MM.1S (cell line): ENCODE results near the gene TAF4B.

ENCODE experiments used
- DNase-seq: peaks from one replicate; pipeline ENCODE4 v3.0.0-alpha.2; 2015
- H2AFZ ChIP-seq: fragments of 300-600 bp; sonication (generic); 2 replicates; pipeline ENCODE4 v1.6.0; 2016; ENCODE audit warnings: antibody characterized with exemption, low read length
- H3F3A ChIP-seq: fragments of 300-600 bp; sonication (generic); 2 replicates; pipeline ENCODE4 v1.6.1; 2016; ENCODE audit warnings: mild to moderate bottlenecking, antibody characterized with exemption, low read length, moderate library complexity, mixed read lengths; ENCODE audit not compliant: insufficient read depth
- H3K27ac ChIP-seq: fragments of 300-600 bp; sonication (generic); 2 replicates; pipeline ENCODE4 v1.5.1; 2016; ENCODE audit warnings: mild to moderate bottlenecking, low read length
- H3K27me3 ChIP-seq: fragments of 300-600 bp; sonication (generic); replicated peaks from 2 replicates; pipeline ENCODE4 v1.6.0; 2016; ENCODE audit warnings: low read length; ENCODE audit not compliant: insufficient read depth
- H3K36me3 ChIP-seq: fragments of 300-600 bp; sonication (generic); replicated peaks from 2 replicates; pipeline ENCODE4 v1.6.1; 2016; ENCODE audit warnings: mild to moderate bottlenecking, low read length, mixed read lengths; ENCODE audit not compliant: insufficient read depth
- H3K4me1 ChIP-seq: fragments of 300-600 bp; sonication (generic); 2 replicates; pipeline ENCODE4 v1.6.1; 2016; ENCODE audit warnings: low read length, mixed read lengths
- H3K4me2 ChIP-seq: fragments of 300-600 bp; sonication (generic); 2 replicates; pipeline ENCODE4 v1.6.0; 2016; ENCODE audit warnings: low read depth, low read length
- H3K4me3 ChIP-seq: fragments of 300-600 bp; sonication (generic); 2 replicates; pipeline ENCODE4 v1.5.1; 2016; ENCODE audit warnings: low read length, mixed read lengths
- H3K79me2 ChIP-seq: fragments of 300-600 bp; sonication (generic); 2 replicates; pipeline ENCODE4 v1.6.1; 2016; ENCODE audit warnings: mixed run types, low read length, mixed read lengths
- H3K9ac ChIP-seq: fragments of 300-600 bp; sonication (generic); 2 replicates; pipeline ENCODE4 v1.6.1; 2016; ENCODE audit warnings: low read length, mixed read lengths
- H3K9me2 ChIP-seq: fragments of 300-600 bp; sonication (generic); replicated peaks from 2 replicates; pipeline ENCODE4 v1.6.1; 2016; ENCODE audit warnings: mild to moderate bottlenecking, low read length, mixed read lengths; ENCODE audit not compliant: insufficient read depth
- H3K9me3 ChIP-seq: fragments of 300-600 bp; sonication (generic); replicated peaks from 2 replicates; pipeline ENCODE4 v1.6.1; 2016; ENCODE audit warnings: mild to moderate bottlenecking, low read length, mixed read lengths; ENCODE audit not compliant: insufficient read depth
- H4K20me1 ChIP-seq: fragments of 300-600 bp; sonication (generic); 2 replicates; pipeline ENCODE4 v1.6.1; 2016; ENCODE audit warnings: mild to moderate bottlenecking, low read length, moderate library complexity, mixed read lengths; ENCODE audit not compliant: insufficient read depth
- CTCF ChIP-seq: fragments of 300-600 bp; sonication (generic); IDR thresholded peaks from 2 replicates; pipeline ENCODE4 v1.5.1; 2016; ENCODE audit warnings: antibody characterized with exemption, low read length, mixed read lengths
- EZH2 ChIP-seq: fragments of 300-600 bp; sonication (generic); optimal IDR thresholded peaks from 2 replicates; pipeline ENCODE3; 2017; ENCODE audit warnings: low read depth, mild to moderate bottlenecking, antibody characterized with exemption, low read length, mixed read lengths
- EZH2phosphoT487 ChIP-seq: fragments of 300-600 bp; sonication (generic); IDR thresholded peaks from 2 replicates; pipeline ENCODE4 v1.6.1; 2018; ENCODE audit warnings: antibody characterized with exemption, low read length

The TAF4B gene

GRCh38 chr18:26277374-26277773 is 51.1 kb downstream of the TAF4B start:
- TF ChIP-seq EZH2phosphoT487 (no peak), CTCF (no peak), EZH2 (no peak)
- Histone ChIP-seq H3K9ac (no peak overlapping the region), H3K4me3 (no peak overlapping the region), H3F3A (no peaks in the 10 kb centered on the region), H2AFZ (no peak overlapping the region), H3K27ac (no peak overlapping the region), H3K36me3 (peaks cover 13% of the 10 kb centered on the region; the same call in 1 of the 2 replicates), H3K4me1 (no peaks in the 10 kb centered on the region), H3K4me2 (no peak overlapping the region), H3K79me2 (no peaks in the 10 kb centered on the region), H3K9me2 (no peaks in the 10 kb centered on the region), H3K27me3 (no peaks in the 10 kb centered on the region), H4K20me1 (no peaks in the 10 kb centered on the region), H3K9me3 (no peaks in the 10 kb centered on the region)
- no peak for DNase-seq

GRCh38 chr18:26279428-26279827 is 53.2 kb downstream of the TAF4B start:
- no peaks in the 10 kb centered on the region for H3K27me3 ChIP-seq
- no peaks in the 10 kb centered on the region for H4K20me1 ChIP-seq
- no peak overlapping the region for H3K4me3 ChIP-seq
- H2AFZ ChIP-seq = no peak overlapping the region
- no peaks in the 10 kb centered on the region for H3K4me1 ChIP-seq
- no peaks in the 10 kb centered on the region for H3F3A ChIP-seq
- no peak overlapping the region for H3K9ac ChIP-seq
- H3K9me3 ChIP-seq = no peaks in the 10 kb centered on the region
- H3K36me3 ChIP-seq = peaks cover 11% of the 10 kb centered on the region; the same call in 1 of the 2 replicates
- H3K9me2 ChIP-seq = no peaks in the 10 kb centered on the region
- DNase-seq = no peak
- no peaks in the 10 kb centered on the region for H3K79me2 ChIP-seq
- TF ChIP-seq CTCF (no peak), EZH2 (no peak), EZH2phosphoT487 (no peak)
- H3K27ac ChIP-seq = no peak overlapping the region
- no peak overlapping the region for H3K4me2 ChIP-seq

- no peak for DNase-seq
- Histone ChIP-seq H3K9me2 (no peaks in the 10 kb centered on the region), H3K27me3 (no peaks in the 10 kb centered on the region), H3K4me3 (no peak overlapping the region), H3K36me3 (no peaks in the 10 kb centered on the region), H4K20me1 (no peaks in the 10 kb centered on the region), H3K9ac (no peak overlapping the region), H3K9me3 (no peaks in the 10 kb centered on the region), H3F3A (no peaks in the 10 kb centered on the region), H3K79me2 (peaks cover 14% of the 10 kb centered on the region; the same call in 1 of the 2 replicates), H3K4me1 (no peaks in the 10 kb centered on the region), H2AFZ (no peak overlapping the region), H3K27ac (no peak overlapping the region), H3K4me2 (no peak overlapping the region)
- no peak for TF ChIP-seq EZH2
- no peak for TF ChIP-seq CTCF
- no peak for TF ChIP-seq EZH2phosphoT487
Measured at GRCh38 chr18:26286008-26286407, 59.8 kb downstream of the TAF4B start.
